GM19035 (cell line): ENCODE data around the gene POLR2F.

Experiments
- ATAC-seq: cut with Tn5 transposase; IDR thresholded peaks from one replicate; pipeline ENCODE4 v1.9.1; 2021; ENCODE audit not compliant: unreplicated experiment

Gene POLR2F

DNA sequence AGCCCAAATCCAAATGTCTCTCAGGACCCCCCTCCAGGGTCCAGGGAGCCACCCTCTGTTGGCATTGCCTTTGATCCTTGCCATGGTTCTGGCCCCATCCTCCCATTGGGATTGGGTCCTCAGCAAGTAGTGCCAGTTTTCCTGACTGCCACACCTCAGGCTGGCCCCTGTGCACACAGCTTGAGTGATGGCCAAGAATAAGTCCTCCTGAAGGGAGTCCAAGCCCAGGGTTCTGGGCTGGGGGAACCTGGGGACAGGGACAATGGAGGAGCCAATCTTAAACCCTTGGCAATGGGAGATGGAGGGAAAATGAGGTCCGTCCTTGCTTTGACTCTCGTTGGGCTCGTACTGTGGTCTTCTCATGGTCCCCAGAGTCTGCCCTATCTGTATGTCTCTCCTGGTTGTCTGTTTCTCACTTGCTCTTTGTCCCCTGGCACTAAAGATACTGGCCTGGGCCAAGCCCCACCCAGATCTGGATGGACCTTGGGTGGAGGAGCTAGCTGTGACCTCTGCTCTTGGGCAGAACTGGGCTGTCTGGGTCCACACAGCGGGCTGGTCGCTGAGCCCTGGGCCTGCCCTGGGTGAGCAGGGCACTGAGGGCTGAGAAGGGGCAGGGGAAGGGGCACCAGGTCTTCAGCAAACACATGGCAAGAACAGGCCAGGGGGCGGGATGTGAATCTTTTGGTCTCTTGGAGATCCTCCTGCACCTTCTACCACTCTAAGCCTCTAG lies 27.9 kb downstream of the POLR2F start:
- no peak for ATAC-seq

DNA sequence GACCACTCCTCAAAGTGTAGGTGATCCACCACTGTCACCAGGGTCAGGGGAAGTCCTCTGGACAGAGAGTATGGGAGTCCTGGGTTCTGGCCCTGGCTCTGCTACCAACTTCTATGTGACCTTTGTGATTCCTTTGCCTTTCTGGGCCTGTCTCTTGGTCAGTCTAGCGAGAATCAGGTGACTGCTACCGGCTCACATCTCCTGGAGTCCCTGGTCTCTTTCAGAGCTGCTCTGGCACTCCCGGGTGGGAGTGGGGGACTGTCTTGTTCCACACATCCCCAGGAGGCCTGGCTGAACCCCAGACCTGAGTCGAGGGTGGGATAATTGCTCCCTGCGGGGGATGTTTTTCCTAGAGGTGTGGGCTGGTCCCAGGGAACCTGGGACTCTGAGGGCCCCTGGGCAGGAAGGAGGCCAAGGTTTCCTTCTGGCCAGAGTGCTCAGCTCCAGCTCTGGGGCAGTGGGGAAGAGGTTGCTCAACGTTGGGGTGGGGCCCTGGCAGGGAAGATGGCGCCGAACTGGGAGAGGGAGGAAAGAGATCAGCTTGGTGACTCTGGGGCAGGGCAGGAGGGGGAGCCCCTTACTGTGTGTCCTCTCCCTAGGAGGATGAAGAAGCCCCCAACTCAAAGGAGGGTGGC lies 28.8 kb downstream of the POLR2F start:
- no peak for ATAC-seq

DNA sequence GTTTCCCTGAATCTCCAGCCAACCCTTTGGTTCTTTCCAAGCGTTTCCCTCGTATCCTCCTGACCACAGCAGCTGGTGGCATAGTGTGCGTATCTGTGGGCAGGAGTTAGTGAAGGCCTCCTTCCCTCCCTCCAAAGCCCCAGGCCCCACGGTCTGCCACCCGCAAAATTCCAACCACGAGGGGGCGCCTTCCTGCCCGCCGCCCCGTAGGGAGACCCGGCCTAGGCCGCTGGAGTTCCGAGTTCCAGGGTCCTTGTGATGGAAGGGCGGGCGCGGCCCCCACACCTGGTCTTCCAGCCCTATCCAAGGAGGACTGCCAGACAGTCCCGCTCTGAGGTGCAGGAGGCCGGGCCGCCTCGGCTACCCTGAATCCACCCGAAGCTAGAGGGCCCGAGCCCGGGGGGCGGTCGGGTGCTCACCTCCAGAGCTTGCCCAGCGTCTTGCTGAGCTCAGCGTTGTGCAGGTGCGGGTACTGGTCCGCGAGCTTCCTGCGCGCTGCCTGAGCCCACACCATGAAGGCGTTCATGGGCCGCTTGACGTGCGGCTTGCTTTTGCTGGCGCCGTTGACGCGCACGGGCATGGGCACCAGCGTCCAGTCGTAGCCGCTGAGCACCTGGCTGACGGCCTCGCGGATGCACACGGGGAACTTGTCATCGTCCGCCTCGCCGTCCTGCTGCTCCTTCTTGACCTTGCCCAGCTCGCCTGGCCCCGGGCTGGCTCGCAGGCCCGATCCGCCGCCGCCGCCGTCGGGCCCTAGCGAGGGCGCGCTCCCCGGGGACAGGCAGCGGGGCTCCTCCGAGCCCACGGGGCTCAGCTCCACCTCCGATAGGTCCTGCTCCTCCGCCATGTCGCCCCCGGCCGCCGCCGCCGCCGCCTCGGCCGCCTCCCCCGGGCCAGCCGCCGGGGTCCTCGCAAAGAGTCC lies 29.7 kb downstream of the POLR2F start:
- ATAC-seq, result no peak

DNA sequence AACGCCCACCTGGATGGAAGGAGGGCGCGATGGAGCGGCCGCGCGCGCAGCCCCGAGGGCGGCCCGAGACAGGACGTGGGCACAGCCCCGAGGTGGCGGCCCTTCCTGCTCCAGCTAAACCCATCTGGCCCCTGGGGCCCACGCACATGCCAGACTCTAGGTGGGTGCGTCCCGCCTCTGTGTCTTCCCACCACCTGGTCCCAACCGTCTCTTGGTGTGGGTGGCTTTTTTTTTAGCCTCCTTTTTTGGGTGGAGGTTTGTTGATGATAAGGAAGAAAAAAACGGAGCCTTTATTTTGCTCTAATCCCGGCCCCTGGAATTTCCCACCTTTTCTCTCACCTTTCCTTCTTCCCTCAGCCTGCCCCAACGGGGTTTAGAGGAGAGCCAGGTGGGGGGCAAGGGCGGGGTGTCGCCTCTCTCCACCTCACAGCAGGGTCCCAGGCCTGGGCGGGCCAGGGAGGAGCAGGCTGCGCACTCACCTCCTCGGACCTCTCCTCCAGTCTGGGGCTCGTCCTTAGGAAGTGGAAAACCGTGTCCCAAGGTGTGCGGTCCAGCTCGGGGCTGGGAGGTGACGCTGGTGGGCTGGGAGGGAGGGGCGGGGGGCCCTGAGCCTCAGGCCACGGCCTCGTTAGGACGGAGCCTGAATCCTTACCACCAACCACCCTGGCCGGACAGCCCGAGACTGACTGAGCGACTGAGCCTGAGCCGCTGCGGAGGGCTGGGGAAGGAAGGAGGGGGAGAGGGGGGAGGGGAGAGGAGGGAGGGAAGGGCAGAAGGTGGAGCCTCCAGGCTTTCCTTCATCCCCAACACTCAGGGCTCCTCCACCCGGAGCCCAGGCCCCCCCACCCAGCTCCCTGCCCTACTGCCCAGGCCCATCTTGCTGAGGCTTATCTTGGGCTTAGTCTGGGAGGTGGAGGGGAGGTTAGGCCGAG lies 30.6 kb downstream of the POLR2F start, which contains the start of gene SOX10:
Gene SOX10 (minus strand): TSS at position 696 of the 932 bp plus-strand sequence. CDS start 771 bp downstream, outside the sequence.
- ATAC-seq, result no peak

- no peak for ATAC-seq
Observed at GRCh38 chr22:37985050-37985585, 31.6 kb downstream of the POLR2F start.

DNA sequence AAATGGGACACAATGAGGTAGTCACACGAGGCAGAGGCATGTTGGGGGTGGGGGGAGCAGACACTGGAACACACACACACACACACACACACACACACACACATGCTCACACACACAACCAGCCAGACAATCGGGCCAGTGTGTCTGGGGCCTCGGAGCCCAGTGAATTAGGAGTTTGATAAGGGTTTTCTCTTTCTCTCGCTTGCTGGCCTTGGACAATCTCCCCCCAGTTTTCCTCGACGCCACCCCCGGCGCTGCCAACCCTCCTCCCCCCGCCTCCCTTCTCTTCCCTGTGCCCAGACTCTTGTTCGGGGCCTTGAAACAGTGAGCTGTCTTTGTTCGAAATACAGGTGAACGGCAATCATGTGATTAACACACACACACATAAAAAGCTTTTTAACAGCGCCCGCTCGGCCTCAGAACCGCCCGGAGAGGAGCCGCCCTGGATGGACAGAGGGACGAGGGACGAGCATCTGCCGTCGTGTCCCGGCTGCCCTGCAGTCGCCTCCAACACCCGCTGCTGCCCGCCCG lies 32.3 kb downstream of the POLR2F start:
- ATAC-seq, result no peak

DNA sequence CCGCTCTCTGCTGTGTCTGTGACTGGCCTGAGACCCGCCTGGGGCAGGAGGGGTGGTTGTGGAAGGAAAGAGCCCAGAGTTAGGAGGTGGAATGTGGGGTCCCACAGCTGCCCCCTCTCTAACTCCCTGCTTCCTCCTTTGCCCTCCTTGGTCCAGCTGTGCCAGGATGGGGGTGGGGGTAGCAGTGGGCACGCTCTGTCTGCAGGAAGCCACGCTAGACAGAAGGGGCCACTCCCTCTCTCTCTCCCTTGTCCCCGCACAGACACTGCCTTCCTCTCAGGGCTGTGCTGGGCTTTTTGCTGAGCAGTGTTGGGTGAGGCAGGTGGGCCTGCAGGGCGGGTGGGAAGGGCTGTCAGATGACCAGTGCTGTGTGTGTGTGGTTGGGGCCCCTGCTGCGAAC lies 32.9 kb downstream of the POLR2F start:
- ATAC-seq, result no peak

GRCh38 chr22:37989146-37990045 lies 35.9 kb downstream of the POLR2F start:
- ATAC-seq, result no peak

DNA sequence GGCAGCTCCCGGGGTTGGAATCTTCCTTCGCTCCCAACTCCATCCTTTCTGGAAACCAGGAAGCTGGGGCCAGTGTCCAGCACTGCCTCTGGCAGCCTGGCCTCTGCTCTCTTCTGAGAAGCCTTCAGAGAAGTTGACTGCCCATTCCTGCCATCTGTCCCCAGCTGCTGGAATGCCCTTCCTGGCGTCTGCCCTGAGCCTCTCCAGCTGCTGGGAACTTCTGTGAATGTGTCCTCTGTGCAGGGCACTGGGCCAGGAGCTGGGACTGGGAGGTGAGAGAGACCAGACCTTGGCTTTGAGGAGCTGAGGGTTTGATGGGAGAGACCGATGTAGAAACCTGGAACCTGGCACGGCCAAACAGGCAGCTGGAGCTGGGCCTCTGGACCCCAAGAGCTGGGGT lies 36.8 kb downstream of the POLR2F start:
- ATAC-seq, result no peak

- no peak for ATAC-seq
Observed at GRCh38 chr22:37990862-37991261, 37.4 kb downstream of the POLR2F start.

DNA sequence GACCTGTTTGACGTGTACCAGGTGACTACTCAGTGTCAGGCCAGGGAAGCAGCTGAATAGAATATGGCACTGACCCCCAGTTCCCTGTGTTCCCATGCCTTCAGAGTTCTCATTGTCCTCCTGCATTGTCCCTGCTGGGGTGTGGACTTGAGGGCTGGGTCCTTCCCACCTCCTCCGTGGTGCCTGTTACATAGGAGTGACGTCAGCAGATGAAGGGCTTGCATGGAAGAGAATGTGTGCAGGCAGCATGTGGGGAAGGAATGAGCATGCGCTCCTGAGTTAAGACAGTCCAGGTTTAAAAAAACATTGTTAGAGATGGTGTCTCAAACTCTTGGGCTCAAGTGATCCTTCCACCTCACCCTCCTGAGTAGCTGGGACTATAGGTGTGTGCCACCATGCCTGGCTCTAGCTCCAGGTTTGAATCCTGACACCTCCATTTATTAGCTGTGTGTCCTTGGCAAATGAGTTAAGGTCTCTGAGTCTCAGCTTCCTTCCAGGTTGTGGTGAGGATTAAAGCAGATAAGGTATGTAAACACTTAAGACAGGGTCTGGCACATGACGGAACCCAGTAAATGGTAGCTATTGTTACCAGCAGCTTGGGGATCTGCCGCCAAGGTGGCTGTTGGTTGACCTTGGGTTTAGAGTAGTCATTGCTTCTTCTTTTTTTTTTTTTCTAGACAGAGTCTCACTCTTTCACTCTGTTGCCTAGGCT lies 38.4 kb downstream of the POLR2F start:
- no peak for ATAC-seq

DNA sequence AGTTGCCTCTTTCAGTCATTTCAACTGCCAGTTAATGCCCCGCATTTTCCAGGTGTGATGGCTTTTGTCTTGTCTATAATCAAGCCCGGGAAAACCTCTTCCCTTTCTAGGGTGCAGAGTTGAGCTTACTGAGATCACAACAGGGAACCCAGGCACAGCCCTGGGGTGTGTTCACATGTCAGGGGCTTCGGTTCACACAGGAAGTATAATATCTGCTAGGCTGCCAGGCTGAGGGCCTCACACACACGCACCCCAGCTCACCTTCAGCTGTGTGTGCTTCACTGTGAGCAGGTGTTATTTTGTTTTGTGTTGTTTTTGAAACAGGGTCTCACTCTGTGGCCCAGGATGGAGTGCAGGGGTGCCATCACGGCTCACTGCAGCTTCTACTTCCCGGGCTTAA lies 40.5 kb downstream of the POLR2F start:
- no peak for ATAC-seq

DNA sequence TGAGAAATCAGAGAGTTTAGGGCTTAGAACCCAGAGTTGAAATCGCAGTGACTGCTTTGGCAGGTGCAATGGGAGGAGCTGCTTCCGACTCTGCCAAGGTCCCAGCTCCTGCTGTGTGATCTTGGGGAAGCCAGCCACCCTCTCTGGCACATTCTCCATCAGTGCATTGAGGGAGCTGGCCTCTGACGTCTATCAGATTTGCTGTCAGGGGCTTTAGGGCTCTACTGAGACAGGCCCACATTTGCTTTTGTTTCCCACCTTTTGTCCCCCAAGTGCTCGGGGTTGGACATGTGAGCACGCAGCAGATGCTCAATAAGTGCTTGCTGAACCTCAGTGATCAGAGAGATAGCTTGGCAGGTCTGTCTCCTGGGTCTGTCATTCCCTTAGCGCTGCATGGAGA lies 41.5 kb downstream of the POLR2F start:
- no peak for ATAC-seq

GRCh38 chr22:37995460-37995859 lies 42.0 kb downstream of the POLR2F start:
- ATAC-seq, result no peak

GRCh38 chr22:37996079-37996478 lies 42.6 kb downstream of the POLR2F start:
- no peak for ATAC-seq

DNA sequence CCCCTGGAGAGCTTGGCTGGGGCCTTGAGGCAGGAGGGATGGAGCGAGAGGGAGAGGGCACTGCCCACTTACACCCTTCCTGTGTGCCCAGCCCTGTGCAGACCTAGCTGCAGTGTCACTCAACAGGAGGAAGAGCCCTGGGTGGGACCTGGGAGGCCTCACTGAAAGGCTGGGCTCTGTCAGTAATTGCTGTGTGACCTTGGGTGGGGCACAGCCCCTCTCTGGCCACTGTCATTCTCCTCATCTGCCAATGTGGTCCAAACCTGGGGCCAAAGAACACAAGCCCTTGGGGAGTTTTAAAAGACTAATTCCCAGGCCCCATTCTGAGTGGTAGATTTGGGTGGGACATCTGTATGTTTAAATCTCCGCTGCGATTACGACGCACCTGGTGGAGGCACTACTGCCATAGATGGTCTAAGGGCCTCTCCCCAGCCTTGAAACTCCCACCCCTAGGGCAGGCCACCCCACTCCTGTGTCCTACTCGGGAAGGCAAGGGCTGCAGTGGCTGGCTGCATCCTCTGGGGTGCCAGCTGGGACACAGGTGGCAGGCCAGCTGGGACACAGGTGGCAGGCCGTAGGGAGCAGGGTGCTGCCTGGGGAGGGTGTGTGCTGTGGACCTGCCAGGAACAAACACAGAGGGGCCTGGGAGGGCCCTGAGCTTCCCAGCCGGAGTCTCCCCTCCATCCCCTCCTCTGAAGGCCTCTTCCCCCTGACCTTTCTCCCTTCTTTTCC lies 43.2 kb downstream of the POLR2F start:
- no peak for ATAC-seq

GRCh38 chr22:37998543-37998942 lies 45.0 kb downstream of the POLR2F start:
- no peak for ATAC-seq

DNA sequence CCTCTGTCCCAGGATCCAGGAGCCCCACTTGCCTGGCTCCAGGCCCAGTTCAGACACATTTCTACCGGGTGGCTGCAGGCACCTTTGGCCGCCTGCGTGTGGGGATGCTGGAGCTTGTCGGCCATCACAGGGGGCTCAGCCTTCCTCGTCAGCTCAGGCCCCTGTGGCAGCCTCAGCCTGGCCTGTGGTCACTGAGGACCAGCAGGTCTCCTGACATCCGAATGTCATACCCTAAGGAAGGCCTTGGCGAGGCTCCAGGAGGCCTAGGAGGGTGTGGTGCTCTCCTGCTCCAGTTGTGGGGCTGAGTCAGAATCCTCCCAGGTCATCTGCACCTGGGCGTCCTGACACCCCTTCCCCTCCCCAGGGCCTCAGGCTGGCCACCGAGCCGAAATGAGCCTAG lies 45.7 kb downstream of the POLR2F start:
- no peak for ATAC-seq
